AG09319 (cell line): ENCODE results near the gene CADM1.

ENCODE experiments used
- DNase-seq: peaks from one replicate; pipeline ENCODE4 v3.0.0-alpha.2; 2010; ENCODE audit warnings: low read depth; ENCODE audit errors: extremely low read depth
- CTCF ChIP-seq: IDR thresholded peaks from 2 replicates; pipeline ENCODE4 v1.5.1; 2011; ENCODE audit warnings: low read depth, mild to moderate bottlenecking, inconsistent platforms, low read length, moderate library complexity

Gene CADM1

DNA sequence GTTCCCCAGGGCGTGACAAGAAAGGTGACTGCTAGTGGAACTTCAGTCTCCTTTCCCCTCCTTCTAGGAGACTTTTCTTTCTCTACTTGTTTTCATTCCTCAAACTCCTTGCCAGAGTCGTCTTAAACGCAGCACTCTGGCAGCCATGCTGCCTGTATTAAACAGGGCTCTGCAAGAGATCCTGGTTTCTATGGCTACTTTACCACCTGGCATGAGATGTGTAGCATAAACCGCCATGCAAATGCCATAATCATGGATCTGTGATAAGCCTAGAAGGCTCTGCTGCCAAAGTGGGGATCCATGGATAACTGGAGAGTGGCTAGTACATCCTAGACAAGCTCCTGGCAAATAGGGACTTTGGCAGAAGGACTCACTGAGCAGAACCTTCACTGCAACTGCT is 321.1 kb downstream of the CADM1 start:
- TF ChIP-seq CTCF, result no peak
- no peak for DNase-seq

GRCh38 chr11:115182282-115182955 is 321.8 kb downstream of the CADM1 start:
- no peak for TF ChIP-seq CTCF
- DNase-seq, result no peak

GRCh38 chr11:115181538-115181937 is 322.7 kb downstream of the CADM1 start:
- DNase-seq, result no peak
- no peak for TF ChIP-seq CTCF

DNA sequence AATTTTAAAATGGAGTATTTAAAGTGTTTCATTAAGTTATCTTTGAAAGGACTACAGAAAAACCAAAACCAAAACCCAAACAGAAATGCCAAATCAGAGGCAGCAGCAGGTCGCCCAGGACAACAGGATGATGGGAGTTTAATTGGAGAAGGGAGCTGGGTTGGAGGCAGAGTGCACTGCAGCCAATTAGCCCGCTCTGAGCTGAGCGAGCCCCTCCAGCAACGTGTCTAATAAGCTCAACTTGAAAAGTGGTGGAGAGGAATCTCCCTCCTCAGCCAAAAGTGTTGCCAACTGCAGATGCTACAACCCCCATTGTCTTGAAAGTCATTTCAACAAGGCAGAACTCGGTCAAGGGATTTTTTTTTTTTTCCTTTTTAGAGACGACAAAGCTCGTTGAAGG is 323.9 kb downstream of the CADM1 start:
- no peak for TF ChIP-seq CTCF
- no peak for DNase-seq

DNA sequence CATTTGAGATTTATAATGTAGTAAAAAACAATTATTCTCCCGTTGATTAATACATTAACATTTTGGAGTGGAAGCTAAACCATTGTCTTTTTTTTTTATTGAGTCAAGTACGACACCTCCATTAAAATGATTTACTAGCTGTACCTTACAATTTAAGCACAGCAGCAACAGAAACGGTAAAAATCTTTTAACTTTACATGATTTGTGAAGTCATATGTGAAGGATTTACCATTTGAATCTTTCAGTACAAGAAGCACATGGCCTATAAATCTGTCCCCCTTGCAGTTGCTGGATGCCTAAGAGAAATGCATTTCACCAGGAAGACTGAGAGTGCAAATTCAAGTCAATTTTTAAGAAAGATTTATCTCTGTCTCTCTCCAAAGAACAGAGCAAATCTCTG is 324.6 kb downstream of the CADM1 start:
- no peak for TF ChIP-seq CTCF
- DNase-seq, result no peak

- no peak for DNase-seq
- TF ChIP-seq CTCF, result no peak
Measured at GRCh38 chr11:115178705-115179104, 325.5 kb downstream of the CADM1 start.

GRCh38 chr11:115173136-115173535 is 331.1 kb downstream of the CADM1 start:
- TF ChIP-seq CTCF, result no peak
- DNase-seq, result no peak
